Muscle layer of duodenum (tissue), 2 donors: ENCODE data around the gene SEMA3C.
"Not testable (repeated sequence)": the region's sequence is repeated elsewhere in the genome, so short reads cannot be mapped to it uniquely, and the experiment has no call there.

Experiments
- H3K27ac ChIP-seq: one replicate; pipeline ENCODE4 v1.7.0; 2013; ENCODE audit warnings: mild to moderate bottlenecking, low read length
- H3K27me3 ChIP-seq: one replicate; pipeline ENCODE4 v1.7.0; 2013; ENCODE audit warnings: low read depth, mild to moderate bottlenecking, control low read depth, low read length
- H3K36me3 ChIP-seq, 2 donors: one replicate each; pipeline ENCODE4 v1.7.0; 2013; ENCODE audit warnings: low read length in 2 of 2, control low read depth in 1 of 2, mild to moderate bottlenecking in 1 of 2; ENCODE audit not compliant: insufficient read depth in 2 of 2, control insufficient read depth in 1 of 2
- H3K4me1 ChIP-seq, 2 donors: one replicate each; pipeline ENCODE4 v1.7.0; 2013; ENCODE audit warnings: low read length in 2 of 2, mild to moderate bottlenecking in 2 of 2, control low read depth in 1 of 2, moderate library complexity in 1 of 2; ENCODE audit not compliant: insufficient read depth in 2 of 2, control insufficient read depth in 1 of 2
- H3K4me3 ChIP-seq, 2 donors: one replicate each; pipeline ENCODE4 v1.7.0; 2013; ENCODE audit warnings: low read length in 2 of 2, low read depth in 1 of 2, mild to moderate bottlenecking in 1 of 2
- H3K9me3 ChIP-seq, 2 donors: one replicate each; pipeline ENCODE4 v1.7.0; 2013; ENCODE audit warnings: low read length in 2 of 2, control low read depth in 1 of 2, mild to moderate bottlenecking in 1 of 2; ENCODE audit not compliant: control insufficient read depth in 1 of 2
- donor health status: healthy.

SEMA3C gene

GRCh38 chr7:80943342-80943741, 24.5 kb upstream of the SEMA3C start:
- Histone ChIP-seq H3K9me3 (no peaks in the 10 kb centered on the region), H3K27me3 (no peaks in the 10 kb centered on the region), H3K27ac (peak overlapping the region; percentile 76), H3K36me3 (peaks cover 0 to 5% of the 10 kb centered on the region in 2 donors), H3K4me3 (no peak overlapping the region), H3K4me1 (peaks cover 9 to 11% of the 10 kb centered on the region in 2 donors)

- Histone ChIP-seq H3K27ac (peak overlapping the region; percentile 76), H3K36me3 (peaks cover 0 to 5% of the 10 kb centered on the region in 2 donors), H3K4me3 (no peak overlapping the region), H3K27me3 (no peaks in the 10 kb centered on the region), H3K9me3 (no peaks in the 10 kb centered on the region), H3K4me1 (peaks cover 9 to 11% of the 10 kb centered on the region in 2 donors)
Observed at GRCh38 chr7:80942261-80943041, 23.6 kb upstream of the SEMA3C start.

- H3K27me3 ChIP-seq: no peaks in the 10 kb centered on the region
- peaks cover 9 to 11% of the 10 kb centered on the region in 2 donors for H3K4me1 ChIP-seq
- H3K27ac ChIP-seq: peak overlapping the region; percentile 36
- H3K36me3 ChIP-seq: peaks cover 0 to 5% of the 10 kb centered on the region in 2 donors
- H3K4me3 ChIP-seq: no peak overlapping the region
- no peaks in the 10 kb centered on the region for H3K9me3 ChIP-seq
Observed at GRCh38 chr7:80941208-80941758, 22.4 kb upstream of the SEMA3C start.

- Histone ChIP-seq H3K9me3 (no peaks in the 10 kb centered on the region), H3K36me3 (peaks cover 0 to 5% of the 10 kb centered on the region in 2 donors), H3K27ac (peak overlapping the region; percentile 36), H3K4me3 (no peak overlapping the region), H3K27me3 (no peaks in the 10 kb centered on the region), H3K4me1 (peaks cover 9 to 11% of the 10 kb centered on the region in 2 donors)
Observed at GRCh38 chr7:80940539-80941207, 21.8 kb upstream of the SEMA3C start.

GRCh38 chr7:80937336-80937735, 18.5 kb upstream of the SEMA3C start:
- peaks cover 6% of the 10 kb centered on the region in 2 donors for H3K4me1 ChIP-seq
- H3K9me3 ChIP-seq: no peaks in the 10 kb centered on the region
- H3K4me3 ChIP-seq: no peak overlapping the region
- no peaks in the 10 kb centered on the region for H3K27me3 ChIP-seq
- peaks cover 0 to 5% of the 10 kb centered on the region in 2 donors for H3K36me3 ChIP-seq
- H3K27ac ChIP-seq: no peak overlapping the region

GRCh38 chr7:80935991-80936780, 17.3 kb upstream of the SEMA3C start:
- H3K27me3 ChIP-seq: no peaks in the 10 kb centered on the region
- no peak overlapping the region for H3K27ac ChIP-seq
- H3K36me3 ChIP-seq: no peaks in the 10 kb centered on the region
- H3K4me3 ChIP-seq: no peak overlapping the region
- H3K4me1 ChIP-seq: no peaks in the 10 kb centered on the region
- H3K9me3 ChIP-seq: no peaks in the 10 kb centered on the region

- no peaks in the 10 kb centered on the region for H3K9me3 ChIP-seq
- H3K4me3 ChIP-seq: no peak overlapping the region
- no peaks in the 10 kb centered on the region for H3K27me3 ChIP-seq
- no peaks in the 10 kb centered on the region for H3K36me3 ChIP-seq
- no peak overlapping the region for H3K27ac ChIP-seq
- no peaks in the 10 kb centered on the region for H3K4me1 ChIP-seq
Observed at GRCh38 chr7:80934321-80934720, 15.5 kb upstream of the SEMA3C start.

- no peaks in the 10 kb centered on the region for H3K36me3 ChIP-seq
- no peaks in the 10 kb centered on the region for H3K4me1 ChIP-seq
- H3K27ac ChIP-seq: no peak overlapping the region
- H3K27me3 ChIP-seq: no peaks in the 10 kb centered on the region
- H3K9me3 ChIP-seq: no peaks in the 10 kb centered on the region
- H3K4me3 ChIP-seq: no peak overlapping the region
Observed at GRCh38 chr7:80932536-80932935, 13.7 kb upstream of the SEMA3C start.

GRCh38 chr7:80929619-80930018, 10.8 kb upstream of the SEMA3C start:
- Histone ChIP-seq H3K4me3 (no peak overlapping the region), H3K9me3 (no peaks in the 10 kb centered on the region), H3K27me3 (no peaks in the 10 kb centered on the region), H3K36me3 (no peaks in the 10 kb centered on the region), H3K4me1 (no peaks in the 10 kb centered on the region), H3K27ac (no peak overlapping the region)

- not testable (repeated sequence) for H3K27me3 ChIP-seq, H3K36me3 ChIP-seq, H3K27ac ChIP-seq, H3K4me1 ChIP-seq, H3K4me3 ChIP-seq, H3K9me3 ChIP-seq
Observed at GRCh38 chr7:80926955-80927354, 8.1 kb upstream of the SEMA3C start.

- H3K27me3 ChIP-seq: no peaks in the 10 kb centered on the region
- H3K27ac ChIP-seq: no peak overlapping the region
- H3K4me3 ChIP-seq: no peak overlapping the region
- no peaks in the 10 kb centered on the region for H3K9me3 ChIP-seq
- no peaks in the 10 kb centered on the region for H3K36me3 ChIP-seq
- H3K4me1 ChIP-seq: no peaks in the 10 kb centered on the region
Observed at GRCh38 chr7:80924090-80924489, 5.2 kb upstream of the SEMA3C start.
